PC-9 (cell line): ENCODE results near the gene OR10A2.

Experiments
- CTCF ChIP-seq: fragments of 200-600 bp; sonication (generic); conservative IDR thresholded peaks from 2 replicates; pipeline ENCODE4 v1.6.1; 2017; ENCODE audit warnings: mixed run types, antibody characterized with exemption, mild to moderate bottlenecking, moderate library complexity
- EZH2 ChIP-seq: fragments of 200-600 bp; sonication (generic); IDR thresholded peaks from 2 replicates; pipeline ENCODE4 v1.8.0; 2017; ENCODE audit warnings: antibody characterized with exemption, low read depth

DNA sequence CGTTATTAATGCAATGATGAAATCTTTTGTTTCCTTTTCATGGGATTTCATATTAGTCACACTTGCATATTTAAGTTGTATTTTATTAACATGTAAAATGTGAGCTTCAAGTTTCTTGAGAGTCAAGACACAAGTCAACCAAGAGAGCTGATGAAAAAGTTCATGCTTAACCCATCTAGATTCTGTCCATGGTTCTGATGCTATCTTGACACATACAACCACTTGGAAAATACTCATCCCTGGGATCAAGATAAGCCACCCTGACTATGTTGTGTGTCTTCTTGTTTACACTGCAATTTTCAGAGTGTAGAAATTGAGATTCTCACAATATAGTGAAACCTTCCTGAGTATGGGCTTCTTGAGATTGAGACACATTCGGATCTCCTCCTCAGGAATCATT is 12.9 kb downstream of the OR10A2 start:
- TF ChIP-seq EZH2 (no peak), CTCF (no peak)
